Stimulated activated CD8-positive, alpha-beta memory T cell treated with anti-CD3 and anti-CD28 coated beads, Interleukin-12 subunit alpha, Interleukin-12 subunit beta, amount 100 ng/mL, for 1 hour (primary cell): Measurements from ENCODE around the gene MPV17.
A peak's percentile ranks its signal among the peaks of the same experiment; 100 is the strongest.
"Not testable (repeated sequence)": the region's sequence is repeated elsewhere in the genome, so short reads cannot be mapped to it uniquely, and the experiment has no call there.

Source experiments
- DNase-seq: peaks from one replicate; pipeline ENCODE4 v3.0.0-alpha.2; 2020; ENCODE audit warnings: low read depth

The MPV17 gene

DNA sequence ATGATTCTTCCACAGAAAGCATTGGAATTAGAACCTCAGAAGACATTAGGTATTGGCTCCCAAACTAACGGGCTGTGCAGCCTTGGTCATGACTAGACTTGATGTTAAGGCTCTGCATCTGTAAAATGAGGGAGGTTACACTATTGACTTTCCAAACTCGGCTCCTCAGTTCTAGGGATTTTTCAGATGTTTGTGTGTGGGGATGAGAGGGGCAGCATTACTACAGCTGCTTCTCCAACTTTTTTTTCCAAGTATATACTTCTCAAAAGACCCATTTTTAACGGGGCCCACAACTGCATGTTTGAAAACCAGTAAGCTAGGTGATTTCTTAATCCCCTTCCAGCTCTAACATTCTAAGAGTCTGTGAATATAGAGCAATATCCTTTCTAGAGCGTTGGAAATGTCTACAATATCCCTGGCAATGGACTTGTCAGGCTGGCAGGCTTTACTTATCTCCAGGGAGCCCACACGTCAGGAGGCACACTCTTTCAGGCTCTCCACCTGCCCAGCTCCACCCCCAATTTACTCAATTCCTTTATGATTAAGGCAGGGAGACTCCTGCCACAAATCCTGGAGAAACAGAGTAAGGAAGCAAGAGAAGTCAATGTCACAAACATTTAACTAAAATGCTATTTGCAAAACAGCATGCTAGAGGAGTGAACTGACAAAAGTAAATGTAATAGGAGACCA is 844 bp upstream of the MPV17 start:
- no peak for DNase-seq

DNA sequence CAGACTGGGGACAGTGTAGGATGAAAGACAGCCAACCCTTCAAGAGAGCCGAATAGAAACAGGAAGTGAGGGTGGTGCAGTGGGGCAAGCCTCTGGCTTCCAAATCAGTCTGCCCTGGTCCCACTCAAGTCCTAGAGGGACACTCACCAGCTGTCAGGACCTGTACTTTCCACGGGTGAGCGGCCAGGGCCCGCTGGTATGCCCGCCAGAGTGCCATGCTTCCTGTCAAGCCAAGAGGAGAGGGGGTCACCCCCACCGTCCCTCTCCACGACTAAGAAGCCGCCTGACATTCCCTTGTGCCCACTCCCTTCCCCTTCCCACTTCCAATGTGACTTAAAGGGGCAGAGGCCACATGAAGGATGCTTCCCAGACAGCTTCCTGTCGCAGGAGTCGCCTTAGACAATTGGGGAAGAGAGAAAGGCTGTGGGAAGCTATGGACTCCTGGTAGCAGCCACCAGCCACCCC is 564 bp downstream of the MPV17 start:
- DNase-seq: no peak

DNA sequence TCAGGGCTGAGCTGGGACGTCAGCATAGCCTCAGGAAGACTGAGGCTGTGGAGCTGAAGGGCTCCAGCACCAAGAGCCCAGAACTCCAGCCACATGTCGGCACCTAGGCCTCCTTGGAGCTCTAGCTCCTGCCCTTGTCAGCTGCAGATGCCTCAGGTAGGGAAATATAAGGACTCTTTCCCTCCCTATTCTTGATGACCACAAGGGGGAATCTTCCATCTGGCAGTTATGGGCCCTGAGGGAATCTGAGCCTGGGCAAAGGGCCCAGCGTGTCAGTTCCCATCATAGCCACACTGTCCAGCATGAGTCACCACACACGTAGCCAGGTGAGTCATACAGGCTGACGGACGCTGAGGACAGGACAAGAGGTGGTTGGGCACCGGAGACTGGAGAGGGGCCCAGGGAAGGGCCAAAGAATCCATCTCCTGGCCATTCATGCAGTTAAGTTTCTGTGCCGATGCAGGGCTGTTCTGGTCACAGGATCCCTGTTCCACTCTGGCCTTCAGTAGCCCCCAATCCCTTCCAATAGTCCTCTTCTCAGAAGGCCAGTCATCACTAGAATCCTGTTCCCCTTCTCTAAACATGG is 1.8 kb downstream of the MPV17 start:
- DNase-seq: no peak

DNA sequence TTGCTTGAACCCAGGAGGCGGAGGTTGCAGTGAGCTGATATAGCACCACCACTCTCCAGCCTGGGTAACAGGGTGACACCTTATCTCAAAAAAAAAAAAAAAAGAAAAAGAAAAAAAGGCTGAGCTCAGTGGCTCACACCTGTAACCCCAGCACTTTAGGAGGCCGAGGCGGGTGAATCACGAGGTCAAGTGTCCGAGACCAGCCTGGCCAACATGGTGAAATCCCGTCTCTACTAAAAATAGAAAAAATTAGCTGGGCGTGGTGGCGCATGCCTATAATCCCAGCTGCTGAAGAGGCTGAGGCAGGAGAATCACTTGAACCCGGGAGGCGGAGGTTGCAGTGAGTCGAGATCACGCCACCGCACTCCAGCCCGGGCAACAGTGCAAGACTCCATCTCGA is 3.1 kb downstream of the MPV17 start:
- DNase-seq: not testable (repeated sequence)

DNA sequence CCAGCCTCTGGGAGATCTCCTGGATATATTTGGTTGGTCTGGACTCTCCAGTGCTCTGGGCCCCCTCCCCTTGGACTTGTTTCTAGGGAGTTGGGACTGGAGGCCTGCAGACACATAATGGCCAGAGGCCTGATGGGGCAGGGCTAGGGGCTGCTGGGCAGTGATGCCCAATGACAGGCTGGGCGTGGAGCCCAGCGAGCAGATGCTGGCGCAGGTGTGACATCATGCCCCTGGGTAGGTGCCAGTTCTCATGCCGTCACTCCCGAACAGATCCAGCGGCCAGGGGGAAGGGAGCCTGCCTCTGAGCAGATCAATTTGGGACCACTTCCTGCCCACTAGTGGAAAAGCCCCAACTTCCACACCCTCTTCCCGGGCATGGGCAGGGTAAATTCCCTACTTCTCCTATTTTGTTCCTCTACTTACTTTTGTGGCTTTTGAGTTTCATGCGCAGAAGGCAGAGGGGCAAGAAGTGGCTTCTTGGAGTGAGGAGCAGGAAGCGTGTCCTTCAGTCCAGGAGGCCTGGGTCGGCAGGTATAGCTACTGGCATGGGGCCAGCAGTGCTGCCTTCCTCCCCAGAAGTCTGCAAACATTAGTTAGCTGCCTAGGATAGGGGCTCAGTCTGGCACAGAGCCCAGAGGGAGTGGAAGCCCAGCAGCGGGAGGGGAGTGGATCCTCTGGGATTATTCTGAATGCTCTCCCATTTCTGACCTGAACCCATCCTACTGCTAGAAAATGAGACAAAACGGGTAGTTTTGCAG is 6.1 kb downstream of the MPV17 start:
- no peak for DNase-seq

DNA sequence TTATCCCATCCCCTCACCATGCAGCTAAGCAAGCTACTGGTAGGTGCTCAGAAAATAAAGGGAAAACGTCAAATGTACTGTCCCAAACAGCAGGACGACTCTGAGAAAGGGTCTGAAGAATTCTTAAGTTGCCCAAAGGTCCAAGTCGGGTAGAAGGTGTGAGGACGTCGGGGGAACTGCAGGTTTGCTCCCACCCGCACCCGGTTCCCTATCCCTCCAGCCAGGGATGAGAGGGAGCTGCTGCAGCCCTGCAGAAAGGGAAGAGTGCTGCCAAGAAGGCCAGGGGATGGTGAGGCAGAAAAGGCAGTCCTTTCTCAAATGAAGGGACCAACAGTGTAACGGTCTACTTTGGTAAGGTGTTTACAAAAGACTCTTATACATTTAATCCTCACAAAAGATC is 7.8 kb downstream of the MPV17 start:
- DNase-seq: no peak

DNA sequence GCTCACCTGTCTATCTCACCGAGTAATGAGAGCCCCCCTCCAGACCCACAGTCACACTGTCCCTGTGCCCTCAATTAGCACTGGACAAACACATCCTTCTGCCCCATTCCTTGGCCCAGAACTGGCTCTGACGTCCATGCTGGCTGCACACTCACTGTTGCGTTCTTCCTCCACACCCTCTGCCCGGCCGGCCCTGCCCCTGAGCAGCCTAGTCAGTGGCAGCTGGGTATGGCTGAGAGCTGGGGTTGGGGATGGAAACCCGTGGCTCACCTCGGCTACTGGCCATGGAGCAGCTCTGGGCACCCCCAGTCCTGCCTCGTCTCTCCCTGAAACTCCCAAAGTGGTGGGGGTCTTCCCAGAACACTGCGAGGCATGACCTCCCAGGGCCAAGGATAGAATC is 8.2 kb downstream of the MPV17 start:
- no peak for DNase-seq

DNA sequence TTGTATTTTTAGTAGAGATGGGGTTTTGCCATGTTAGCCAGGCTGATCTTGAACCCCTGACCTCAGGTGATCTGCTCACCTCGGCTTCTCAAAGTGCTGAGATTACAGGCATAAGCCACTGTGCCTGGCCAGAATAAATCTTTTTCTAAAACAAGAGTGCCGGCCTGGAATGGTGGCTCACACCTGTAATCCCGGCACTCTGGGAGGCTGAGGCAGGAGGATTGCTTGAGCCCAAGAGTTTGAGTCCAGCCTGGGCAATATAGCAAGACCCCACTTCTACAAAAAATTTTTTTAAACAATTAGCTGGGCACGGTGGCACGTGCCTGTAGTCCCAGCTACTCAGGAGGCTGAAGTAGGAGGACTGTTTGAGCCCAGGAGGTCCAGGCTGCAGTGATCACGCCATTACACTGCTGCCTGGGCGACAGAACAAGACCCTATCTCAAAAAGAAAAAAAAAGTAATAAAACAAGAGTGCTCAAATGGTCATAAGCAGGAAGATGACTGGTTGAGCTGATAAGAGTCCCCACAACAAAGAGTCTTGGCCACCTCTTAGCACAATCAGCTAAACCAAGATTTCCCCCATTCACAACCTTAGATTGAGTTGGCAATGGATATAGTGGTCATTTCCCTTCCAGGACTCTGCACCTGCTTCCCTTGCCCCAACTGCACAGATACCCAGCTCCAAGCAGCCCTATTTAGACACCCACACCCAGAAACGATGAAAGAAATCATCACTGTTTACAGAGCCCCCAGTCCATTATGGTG is 8.8 kb downstream of the MPV17 start:
- no peak for DNase-seq

DNA sequence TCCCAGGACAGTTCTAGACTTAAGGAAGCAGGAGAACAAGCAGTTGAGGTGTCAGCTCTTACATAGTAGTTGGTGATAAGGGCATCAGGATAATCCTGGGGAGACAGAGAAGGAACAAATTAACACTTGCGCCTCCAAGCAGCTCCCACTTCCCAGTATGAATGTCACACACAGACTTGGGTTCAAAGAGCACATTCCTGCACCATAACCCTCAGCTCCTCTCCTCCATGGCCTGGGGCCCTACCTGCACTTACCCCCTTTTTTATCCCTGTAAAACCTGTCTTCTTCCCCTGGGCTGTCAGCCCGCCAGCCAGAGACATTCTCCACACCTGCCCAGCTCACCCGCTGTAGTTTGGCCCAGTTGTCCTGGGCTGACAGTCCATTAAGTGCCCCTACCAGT is 10.7 kb downstream of the MPV17 start:
- no peak for DNase-seq

DNA sequence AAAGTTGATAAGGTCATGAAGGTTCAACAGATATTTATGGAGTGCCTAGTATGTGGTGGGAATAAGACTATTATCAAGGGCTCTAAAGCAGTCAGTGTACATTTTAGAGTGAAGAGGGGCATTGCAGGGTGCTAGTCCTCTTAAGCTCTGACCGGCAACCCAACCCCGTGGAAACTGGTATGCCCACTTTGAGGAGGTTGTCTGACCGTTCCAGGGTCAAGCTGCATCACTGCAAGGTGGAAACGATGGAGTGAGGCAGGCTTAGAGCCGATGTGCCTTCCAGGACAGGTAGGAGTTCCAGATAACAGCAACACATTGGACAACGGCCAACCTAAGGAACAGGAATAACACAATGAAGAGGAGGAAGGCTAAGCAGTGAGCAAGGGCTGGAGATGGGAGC is 13.2 kb downstream of the MPV17 start:
- DNase-seq: no peak

DNA sequence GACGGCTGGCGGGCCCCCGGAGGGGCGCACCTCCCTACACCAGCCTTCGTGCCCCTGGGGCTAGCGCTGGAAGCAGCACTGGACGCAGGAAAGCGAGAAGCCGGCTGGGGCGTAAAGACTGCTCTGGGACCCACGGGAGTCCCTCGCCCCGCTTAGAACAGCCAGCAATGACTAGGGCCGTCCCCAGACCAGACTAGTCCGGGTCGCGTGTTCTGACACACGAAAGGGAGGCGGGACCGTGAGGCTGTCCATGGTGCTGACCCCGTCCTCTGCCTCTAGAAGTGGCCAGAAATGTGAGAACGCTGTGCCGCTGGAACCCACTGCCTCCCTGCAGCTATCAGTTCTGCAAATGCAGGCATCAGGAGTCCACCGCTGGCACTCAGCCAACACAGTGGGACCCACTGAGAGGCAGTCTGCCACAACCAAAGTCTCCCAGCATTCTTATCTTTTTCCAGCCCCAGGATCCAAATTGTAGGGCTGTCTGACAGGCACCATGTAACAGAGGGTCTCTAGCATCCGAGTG is 14.5 kb downstream of the MPV17 start, which contains the start of gene UCN:
Gene UCN (minus strand): TSS at position 87 of the 523 bp plus-strand sequence. CDS start 550 bp downstream, outside the sequence.
- no peak for DNase-seq

DNA sequence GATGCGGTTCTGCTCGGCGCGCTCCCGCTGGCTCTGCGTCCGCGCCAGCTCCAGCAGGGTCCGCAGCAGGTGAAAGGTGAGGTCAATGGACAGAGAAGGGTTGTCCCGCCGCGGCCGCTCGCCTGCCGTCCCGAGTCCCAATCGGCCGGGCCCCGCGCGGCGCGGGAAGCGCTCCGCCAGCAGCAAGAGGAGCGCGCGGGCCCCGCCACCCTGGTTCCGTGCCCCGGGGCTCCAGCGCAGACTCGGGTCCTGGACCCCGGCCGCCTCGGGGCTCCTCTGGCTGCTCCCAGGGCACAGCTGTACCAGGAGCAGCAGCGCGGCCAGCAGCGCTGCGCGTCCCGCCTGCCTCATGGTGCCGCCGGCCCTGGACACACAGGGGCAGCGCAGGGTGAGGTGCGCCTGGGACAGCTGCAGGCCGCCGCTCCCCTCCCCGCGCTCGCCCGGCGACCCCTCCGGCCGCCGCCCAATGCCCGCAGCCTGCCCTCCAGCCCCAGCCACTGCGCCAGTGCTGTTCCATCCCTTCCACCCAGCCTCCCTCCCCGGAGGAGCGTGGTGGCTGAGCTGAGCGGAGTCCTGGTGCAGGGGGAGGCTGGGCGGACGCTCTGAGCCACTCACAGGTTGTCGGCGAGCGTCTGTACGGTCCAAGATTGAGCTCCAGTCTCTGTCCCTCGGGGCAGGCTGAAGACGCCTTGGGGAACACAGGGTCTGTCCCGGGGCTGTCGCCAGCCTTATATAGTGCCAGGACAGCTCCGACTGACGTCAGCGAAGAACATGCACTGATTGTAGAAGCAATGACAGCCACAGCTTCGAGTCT is 15.1 kb downstream of the MPV17 start:
- no peak for DNase-seq

DNA sequence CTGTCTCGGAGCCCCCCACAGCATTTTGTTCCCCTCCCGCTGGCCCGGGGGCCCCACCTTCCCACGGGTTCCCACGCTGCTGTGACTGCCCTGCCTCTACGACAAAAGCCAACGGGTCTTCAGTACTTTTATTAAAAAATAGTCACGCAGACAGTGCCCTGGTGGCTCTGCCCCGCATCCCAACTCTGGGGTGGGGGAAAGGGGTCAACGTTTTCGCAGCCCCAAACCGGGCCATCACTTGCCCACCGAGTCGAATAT is 15.7 kb downstream of the MPV17 start:
- DNase-seq: no peak

DNA sequence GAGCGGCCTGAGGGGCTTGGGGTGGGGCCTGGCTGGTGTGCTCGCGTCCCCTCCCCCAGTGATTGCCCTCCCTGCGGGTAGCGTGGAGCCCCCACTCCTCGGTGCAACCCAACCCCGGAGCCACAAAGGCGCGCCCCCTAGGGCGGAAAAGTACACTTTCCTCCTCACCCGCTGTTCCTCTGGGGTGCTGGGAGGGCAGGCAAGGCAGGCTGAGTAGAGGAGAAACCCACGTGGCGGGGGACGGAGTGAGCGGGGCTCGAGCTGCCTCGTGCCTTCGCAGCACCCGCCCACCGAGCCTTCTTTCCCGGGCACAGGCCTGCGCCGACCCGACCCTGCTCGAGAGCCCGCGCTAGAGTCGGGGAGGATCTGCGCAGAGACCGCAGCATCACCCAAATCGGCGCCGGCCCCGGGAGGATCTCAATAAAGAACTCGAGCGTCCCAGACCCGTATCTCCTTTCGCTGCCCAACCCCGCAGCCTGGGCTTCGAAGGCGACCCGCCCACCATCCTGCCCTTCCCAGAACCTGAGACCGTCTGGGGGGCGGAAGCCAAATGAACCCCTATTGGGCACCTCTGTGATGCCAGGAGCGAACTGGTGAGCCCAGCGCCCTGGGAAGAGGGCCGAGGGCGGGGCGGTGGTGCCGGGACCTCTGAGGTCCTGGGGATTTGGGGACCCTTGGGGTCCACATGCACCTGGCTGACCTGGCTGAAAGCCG is 16.2 kb downstream of the MPV17 start:
- no peak for DNase-seq

DNA sequence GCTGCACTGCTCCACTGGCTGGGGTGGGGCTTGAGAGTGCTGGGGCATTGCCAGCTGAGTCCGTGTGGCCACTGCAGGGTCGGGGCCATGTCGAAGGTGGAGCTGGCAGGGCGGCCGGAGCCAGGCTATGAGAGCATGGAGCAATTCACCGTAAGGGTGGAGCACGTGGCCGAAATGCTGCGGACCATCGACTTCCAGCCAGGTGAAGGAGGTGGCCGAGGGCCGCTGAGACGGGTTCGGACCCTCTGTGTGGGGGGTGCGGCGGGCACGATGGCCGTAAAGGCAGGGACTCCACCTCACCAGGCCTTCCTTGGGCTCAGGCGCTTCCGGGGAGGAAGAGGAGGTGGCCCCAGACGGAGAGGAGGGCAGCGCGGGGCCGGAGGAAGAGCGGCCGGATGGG is 16.8 kb downstream of the MPV17 start:
- DNase-seq: no peak

DNA sequence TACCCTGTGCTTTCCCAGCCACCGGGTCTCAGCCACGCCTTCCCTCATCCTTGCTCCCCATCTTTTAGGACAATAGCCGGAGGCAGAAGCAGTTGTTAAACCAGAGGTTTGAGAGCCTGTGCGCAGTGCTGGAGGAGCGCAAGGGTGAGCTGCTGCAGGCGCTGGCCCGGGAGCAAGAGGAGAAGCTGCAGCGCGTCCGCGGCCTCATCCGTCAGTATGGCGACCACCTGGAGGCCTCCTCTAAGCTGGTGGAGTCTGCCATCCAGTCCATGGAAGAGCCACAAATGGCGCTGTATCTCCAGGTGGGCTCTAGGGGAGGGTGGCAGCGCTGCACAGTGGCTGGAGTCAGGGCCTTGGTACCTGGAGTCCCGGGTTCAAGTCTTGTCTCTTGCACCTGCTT is 17.4 kb downstream of the MPV17 start:
- DNase-seq: no peak

DNA sequence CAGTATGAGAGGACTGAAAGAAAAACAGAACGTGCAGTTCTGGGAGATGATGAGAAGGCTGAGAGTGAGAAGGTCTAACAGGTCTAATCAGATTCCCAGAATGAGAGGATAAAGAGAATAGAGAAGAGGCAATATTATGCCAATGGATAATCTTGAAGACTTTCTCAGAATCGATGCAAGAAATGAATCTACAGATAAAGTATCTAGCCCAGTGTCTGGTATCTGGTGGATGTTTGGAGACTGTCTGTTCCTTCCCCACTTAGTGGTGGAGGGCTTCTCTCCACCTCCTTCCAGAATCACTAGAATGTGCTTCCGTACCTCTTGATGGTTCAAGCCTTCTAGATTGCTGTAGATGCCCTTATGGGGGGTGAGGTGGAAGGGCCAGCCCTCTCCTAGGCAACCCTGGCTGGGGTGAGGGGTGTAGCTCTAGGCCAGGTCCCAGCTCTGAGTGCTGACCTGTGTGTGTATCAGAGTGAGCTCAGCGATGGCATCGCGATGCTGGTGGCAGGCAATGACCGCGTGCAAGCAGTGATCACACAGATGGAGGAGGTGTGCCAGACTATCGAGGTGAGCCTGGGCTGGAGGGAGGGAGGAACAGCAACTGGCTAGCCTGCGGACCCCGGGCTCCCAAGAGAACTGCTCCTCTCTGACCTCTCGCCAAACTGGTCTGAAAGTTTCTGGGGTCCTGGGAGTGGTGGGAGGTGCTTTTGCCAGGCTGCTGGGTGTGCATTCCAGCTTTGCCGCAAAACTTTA is 18.2 kb downstream of the MPV17 start:
- no peak for DNase-seq

DNA sequence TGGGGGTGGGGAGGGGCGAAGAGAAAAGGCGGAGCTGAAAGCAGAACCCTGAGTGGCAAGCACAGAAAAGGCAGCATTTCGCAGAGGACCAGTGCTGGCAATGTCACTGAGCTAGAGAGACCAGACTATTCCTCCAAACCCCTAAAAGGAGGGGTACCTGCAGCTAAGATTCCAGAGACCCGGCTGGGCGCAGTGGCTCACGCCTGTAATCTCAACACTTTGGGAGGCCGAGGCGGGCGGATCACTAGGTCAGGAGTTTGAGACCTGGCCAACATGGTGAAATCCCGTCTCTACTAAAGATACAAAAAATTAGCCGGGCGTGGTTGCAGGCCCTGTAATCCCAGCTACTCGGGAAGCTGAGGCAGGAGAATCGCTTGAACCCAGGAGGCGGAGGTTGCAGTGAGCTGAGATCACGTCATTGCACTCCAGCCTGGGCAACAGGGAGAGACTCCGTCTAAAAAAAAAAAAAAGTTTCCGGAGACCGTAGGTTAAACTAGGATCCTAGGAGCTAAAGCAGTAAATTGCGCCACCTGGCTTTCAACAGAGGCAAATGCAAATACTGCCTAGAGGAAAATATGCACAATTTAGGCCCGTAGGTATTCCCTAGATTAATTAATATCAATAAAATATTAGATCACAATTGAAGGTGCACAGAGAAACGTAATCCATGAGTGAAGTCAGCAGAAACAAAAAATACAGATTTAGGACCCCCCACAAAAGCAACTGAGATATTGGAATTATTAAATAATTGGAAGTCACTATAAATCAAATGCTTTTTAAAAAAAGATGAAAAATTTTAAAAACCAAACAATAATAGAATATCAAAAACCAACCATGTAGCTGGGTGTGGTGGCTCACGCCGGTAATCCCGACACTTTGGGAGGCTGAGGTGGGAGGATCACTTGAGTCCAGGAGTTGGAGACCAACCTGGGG is 19.5 kb downstream of the MPV17 start:
- peak; percentile 23 for DNase-seq

DNA sequence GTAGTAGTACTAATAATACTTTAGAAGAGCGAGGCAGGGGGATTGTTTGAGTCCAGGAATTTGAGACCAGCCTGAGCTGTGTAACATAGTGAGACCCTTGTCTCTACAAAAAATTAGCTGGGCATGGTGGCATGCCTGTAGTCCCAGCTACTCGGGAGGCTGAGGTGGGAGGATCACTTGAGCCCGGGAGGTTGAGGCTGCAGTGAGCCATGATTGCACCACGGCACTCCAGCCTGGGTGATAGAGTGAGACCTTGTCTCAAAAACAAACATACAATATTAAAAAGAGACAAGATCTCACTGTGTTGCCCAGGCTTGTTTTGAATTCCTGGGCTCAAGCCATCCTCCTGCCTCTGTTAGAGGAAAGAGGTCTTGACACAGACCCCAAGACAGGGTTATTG is 22.3 kb downstream of the MPV17 start:
- DNase-seq: not testable (repeated sequence)
